ENCODE results near the gene RASA3. TPM values are rescaled to one million over a fixed set of nuclear protein-coding genes. Genes with fewer than 3 reads are reported as not detected.

Gene RASA3
- total RNA-seq, 1 donor from 2014 or later, result 23.7 TPM

DNA sequence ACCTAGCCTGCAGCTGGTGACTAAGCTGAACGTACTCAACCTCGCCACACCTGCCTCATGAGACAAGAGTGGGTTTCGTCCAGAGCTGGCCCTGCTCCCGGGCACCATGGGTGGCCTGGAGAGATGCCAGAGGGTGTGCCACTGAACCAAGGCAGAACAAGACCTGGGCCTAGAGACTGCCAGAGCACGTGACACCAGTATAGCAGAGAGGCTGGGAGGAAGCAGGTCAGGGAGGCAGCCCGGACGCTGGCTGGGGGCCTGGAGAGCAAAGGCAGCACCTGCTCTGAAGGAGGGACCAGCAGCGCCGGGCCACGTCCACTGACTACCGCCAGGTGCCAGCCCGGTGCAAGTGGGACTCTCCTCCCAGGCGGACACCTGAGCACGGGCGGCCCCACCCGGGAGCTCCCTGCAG, 151.2 kb downstream of the RASA3 start:
- DNase-seq, result peak; percentile 61

GRCh38 chr13:113980489-113981064, 151.8 kb downstream of the RASA3 start:
- DNase-seq, result no peak

GRCh38 chr13:113979791-113980471, 152.5 kb downstream of the RASA3 start:
- DNase-seq, result no peak

- no peak for DNase-seq
Measured at GRCh38 chr13:113978741-113979481, 153.5 kb downstream of the RASA3 start.

DNA sequence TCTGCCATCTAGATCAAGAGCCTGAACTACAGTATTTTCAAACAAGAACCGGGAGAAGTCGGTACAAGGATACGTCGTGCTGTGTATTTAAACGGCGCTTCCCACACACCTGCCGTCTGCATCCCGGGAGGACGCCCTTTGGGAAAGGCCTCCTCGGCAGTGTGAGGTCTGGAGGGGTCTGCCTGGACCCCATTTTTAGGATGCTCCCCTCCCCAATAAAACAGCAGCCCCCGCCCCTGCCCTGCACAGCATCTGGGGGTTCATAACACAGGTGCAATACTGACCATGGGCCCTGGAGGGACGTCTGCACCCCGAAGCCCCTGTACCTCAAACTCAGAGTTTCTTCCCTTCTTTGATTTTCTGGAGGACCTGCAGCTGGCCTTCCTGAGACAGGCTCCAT, 154.4 kb downstream of the RASA3 start:
- no peak for DNase-seq

GRCh38 chr13:113976711-113977684, 155.4 kb downstream of the RASA3 start:
- no peak for DNase-seq

DNA sequence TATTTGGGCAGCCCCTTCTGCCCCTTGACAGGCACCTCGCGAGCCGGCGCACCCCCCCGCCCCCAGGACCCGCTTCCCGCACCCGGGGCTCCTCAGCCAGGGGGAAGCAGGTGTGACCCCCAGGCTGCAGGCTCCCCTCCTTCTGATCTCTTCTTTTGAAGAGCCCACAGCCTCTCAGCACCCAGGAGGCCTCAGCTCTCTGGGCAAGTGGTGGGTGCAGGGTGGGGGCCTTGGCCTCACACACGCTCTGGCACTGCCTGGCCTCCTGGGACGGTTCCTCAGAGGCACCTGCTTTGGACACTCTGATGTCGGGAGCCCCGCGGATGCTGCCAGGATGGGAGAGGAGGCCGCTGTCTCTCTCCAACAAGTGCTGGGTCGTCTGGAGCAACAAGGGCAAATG, 157.0 kb downstream of the RASA3 start:
- DNase-seq, result no peak

GRCh38 chr13:113974304-113975281, 157.8 kb downstream of the RASA3 start:
- DNase-seq, result no peak

- DNase-seq, result no peak
Measured at GRCh38 chr13:113973218-113974164, 158.9 kb downstream of the RASA3 start, which contains the start of gene C13orf46. Gene C13orf46 (minus strand): TSS chr13:113974076. CDS start chr13:113973997, 79 bp downstream.

DNA sequence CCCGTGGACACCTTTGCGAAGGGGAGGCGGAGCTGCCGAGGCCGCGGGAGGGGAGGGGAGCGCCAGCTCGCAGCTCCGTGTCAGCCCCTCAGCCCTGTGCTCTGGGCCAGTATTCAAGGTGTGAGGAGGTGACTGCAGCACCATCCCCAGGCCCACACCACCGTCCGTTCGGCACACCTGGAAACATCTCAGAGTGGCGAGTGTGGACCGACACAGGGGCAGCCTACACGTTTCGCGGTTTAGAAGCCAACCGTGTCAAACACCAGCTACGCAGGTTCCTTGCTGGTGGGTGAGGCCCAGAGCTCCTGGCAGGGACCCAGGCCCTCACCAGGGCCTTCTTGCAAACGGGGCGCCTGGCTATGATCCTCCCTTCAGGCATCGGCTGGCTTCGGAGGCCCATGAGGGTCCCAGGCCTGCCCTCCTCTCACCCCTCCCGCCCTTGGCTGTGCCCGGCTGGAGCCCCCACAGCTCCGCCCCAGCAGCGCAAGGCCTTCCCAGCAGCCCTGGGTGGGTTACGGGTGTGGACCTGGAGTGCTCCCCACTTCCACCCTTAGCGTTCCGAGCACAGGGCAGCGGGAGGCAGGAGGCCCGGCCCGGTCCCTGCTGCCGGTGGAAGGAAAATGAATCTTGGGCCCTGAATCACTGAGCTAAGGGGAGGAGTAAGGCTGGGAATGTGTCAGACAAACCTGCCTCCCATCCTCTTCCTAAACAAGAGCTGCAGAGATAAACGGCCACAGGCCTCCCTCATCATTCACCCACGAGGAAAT, 159.8 kb downstream of the RASA3 start:
- DNase-seq, result no peak

GRCh38 chr13:113971471-113972231, 160.8 kb downstream of the RASA3 start:
- no peak for DNase-seq

DNA sequence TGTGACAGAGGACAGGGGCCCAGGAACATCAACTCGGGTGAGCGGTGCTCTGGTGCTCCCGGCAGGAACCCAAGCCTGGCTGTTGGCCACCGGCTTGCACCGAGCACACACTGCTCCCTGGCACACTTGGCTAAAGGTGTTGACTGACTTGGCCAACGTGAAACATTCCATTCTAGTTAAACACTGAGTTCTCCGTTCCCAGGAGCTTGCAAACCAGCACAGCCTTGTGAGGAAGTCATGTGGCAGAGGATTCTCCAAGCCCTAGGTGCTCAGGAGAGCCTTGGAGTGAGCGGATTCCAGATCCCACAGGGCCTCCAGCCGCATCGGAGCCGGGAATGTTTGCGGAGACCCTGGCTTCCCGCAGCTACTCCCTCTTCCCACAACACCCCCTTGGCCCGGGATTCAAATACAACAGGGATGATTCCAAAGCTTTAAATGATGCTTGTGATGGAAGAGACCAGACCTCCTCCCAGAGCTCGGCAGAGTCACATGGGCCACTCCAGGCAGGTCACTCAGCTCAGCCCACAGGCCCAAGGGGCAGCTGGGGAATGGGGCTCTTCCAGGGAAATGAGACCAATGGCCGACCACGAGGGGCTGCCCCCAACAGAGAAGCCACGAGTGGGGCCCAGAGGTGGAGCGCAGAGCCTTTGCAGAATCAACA, 161.5 kb downstream of the RASA3 start:
- DNase-seq, result peak; percentile 34

DNA sequence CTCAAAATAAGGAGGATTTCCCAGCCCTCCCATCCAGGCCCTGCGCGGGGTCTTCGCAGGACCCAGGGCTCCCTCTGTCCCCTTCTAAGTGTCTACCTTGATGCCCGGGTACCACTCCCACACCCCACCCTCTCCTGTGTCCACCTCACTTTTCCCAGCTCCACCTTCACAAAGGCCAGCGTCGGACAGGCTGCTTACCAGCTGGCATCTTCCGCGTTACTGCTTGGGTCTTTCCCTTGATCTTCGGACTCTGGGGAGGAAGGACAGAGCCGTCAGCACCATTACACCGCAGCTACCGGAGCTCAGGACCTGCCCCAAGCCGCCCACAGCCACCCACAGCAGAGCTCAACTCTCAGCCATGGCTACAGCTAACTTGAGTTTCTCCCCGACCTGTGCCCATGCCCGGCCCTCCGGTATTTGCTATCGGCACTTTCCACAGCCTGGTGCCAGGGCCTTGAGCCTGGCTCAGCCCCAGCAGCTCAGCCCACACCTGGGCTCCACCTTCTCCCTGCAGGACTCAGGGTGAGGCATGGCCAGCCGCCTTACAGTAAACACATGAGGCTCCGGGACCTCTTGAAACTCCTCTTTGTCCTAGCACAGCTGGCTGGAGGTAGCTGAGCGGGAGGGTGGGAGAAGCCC, 162.3 kb downstream of the RASA3 start:
- DNase-seq, result no peak

DNA sequence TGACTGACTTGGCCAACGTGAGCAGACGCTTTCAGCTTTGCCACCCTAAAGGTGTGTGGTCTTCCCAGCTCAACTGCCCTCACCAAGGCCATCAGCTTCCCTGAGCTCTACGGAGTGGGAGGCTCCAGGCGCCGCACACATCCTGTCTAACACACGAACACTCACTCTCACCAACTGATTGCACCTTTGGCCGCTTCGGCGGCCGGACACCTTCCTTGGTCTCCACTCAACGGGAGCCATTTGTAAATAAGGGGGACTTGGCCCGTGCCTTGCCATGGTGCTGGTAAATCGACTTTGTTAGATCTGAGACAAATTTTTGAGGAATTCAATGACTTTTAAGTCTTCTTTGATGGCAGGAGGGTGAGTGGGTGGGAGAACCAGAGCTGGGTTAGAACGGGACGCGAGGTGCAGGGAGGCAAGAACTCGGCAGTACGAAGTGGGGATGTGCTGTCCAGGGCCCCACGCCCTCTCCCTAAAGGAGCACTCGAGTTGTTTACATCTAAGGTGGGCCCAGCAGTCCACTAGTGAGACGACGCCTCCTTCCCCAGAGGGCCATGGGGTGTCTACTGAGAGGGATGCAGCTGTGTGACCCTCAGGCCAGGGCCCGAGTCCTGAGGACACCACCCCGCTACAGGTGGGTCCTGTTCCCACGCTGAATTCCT, 163.0 kb downstream of the RASA3 start:
- DNase-seq, result no peak

GRCh38 chr13:113968463-113969310, 163.7 kb downstream of the RASA3 start:
- no peak for DNase-seq

Data from tongue (tissue), 2 donors.